ENCODE measurements around the gene APP.

GRCh38 chr21:26117972-26118367 is 52.6 kb downstream of the APP start:
- TF ChIP-seq EZH2 (IDR thresholded peaks at IDR 0.05) = no peak
- no peak for TF ChIP-seq CTCF (IDR thresholded peaks at IDR 0.05)
- TF ChIP-seq EZH2phosphoT487 (IDR thresholded peaks at IDR 0.05) = no peak

Measured in neural progenitor cell (in vitro differentiated cells).